ENCODE measurements around the gene EIF3D. TPM values are rescaled to one million over a fixed set of nuclear protein-coding genes. Genes with fewer than 3 reads are reported as not detected.
A peak's percentile ranks its signal among the peaks of the same experiment; 100 is the strongest.

The EIF3D gene
- total RNA-seq, 1 donor, result 265 TPM

DNA sequence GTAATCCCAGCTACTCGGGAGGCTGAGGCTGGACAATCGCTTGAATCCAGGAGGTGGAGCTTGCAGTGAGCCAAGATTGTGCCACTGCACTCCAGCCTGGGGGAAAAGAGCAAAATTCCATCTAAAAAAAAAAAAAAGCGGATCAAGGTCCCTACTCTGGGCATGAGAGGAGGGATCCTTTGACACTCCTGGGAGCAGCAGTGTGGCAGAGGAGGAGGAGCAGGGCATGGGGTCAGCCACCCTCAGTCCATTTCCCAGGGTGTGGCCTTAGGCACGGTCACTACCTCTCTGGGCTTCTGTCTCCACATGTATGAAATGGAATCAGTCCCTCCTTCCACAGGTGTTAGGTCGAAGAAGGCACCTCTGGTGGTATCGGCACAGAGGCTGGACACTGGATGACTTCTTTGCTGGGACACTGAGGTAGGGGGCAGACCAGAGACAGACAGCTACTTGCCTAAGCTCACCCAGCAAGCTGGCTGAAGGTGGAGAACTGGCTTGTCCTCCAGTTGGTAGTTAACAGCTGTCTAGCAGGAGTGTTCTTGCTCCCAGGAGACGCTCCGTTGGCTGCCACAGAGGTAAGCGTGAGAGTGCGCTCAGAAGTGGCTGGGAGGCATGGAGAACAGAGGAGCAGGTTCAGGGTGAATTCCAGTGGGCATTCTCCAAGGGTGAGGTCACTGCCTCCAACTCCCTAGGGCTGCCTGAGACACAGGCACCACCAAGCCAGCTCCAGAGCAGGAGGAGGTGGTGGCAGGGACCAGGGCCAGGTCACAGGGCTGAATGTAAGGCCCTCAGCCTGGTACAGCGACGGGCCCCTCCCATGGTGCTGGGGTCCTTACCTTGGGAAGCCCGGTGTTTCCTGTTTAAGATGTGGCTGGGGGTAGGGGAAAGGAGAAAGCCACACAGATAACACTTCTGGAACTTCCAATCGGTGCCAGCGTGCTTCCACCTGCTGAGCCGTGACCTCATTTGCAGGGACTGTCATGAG is 67.0 kb downstream of the EIF3D start:
- no peak overlapping the region for H3K4me3 ChIP-seq (ENCODE audit: low read depth, low read length)
- TF ChIP-seq, protein P1, sequence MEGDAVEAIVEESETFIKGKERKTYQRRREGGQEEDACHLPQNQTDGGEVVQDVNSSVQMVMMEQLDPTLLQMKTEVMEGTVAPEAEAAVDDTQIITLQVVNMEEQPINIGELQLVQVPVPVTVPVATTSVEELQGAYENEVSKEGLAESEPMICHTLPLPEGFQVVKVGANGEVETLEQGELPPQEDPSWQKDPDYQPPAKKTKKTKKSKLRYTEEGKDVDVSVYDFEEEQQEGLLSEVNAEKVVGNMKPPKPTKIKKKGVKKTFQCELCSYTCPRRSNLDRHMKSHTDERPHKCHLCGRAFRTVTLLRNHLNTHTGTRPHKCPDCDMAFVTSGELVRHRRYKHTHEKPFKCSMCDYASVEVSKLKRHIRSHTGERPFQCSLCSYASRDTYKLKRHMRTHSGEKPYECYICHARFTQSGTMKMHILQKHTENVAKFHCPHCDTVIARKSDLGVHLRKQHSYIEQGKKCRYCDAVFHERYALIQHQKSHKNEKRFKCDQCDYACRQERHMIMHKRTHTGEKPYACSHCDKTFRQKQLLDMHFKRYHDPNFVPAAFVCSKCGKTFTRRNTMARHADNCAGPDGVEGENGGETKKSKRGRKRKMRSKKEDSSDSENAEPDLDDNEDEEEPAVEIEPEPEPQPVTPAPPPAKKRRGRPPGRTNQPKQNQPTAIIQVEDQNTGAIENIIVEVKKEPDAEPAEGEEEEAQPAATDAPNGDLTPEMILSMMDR (IDR thresholded peaks at IDR 0.05; ENCODE audit: insufficient read depth, low read depth, low read length), result no peak
- peak; percentile 61 for DNase-seq (ENCODE audit: low read depth)

Other genes with a start within 250 kb of the EIF3D start
- gene MYH9, start 141.2 kb downstream of the EIF3D start, total RNA-seq, result 1,420 and 1,714 TPM in 2 replicates
- 14.7 and 18.4 TPM in 2 replicates for gene TXN2, start 47.5 kb downstream of the EIF3D start, total RNA-seq
- 9.7 and 10.4 TPM in 2 replicates for gene FOXRED2, start 22.1 kb downstream of the EIF3D start, total RNA-seq
- gene CACNG2, start 174.6 kb upstream of the EIF3D start, total RNA-seq, result not detected in 2 replicates
- 16.0 and 24.5 TPM in 2 replicates for gene IFT27, start 247.0 kb upstream of the EIF3D start, total RNA-seq